Loucy (cell line): ENCODE data around the gene TUBB4B.

ENCODE experiments used
- EZH2phosphoT487 ChIP-seq: fragments of 200-600 bp; IDR thresholded peaks from 2 replicates; pipeline ENCODE4 v1.6.1; 2018; ENCODE audit warnings: antibody characterized with exemption, mild to moderate bottlenecking, moderate library complexity, borderline replicate concordance
- TF ChIP-seq, protein P1 (sequence below): fragments of 200-600 bp; sonication (generic); conservative IDR thresholded peaks from 2 replicates; pipeline ENCODE4 v1.5.1; 2014; ENCODE audit warnings: mild to moderate bottlenecking, antibody characterized with exemption, low read length

DNA sequence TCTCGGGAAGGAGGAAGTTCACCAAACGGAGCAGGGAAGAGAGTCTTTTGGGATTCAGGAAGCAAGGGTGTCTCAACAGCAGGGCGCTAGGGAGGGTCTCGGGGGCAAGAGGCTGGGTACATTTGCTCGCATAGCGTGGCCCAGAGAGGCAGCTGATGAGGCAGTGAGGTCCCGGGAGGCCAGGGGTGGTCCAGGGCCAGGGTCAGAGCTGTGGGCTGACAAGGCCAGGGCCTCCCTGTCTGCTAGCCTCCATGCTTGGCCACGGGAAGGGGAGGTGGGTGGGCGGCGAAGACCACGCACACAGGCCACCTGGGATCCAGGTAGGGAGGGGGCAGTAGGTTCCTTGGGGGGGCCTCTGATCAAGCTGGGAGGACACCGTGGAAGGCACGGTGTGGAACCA, 29.6 kb upstream of the TUBB4B start:
- TF ChIP-seq, protein P1, sequence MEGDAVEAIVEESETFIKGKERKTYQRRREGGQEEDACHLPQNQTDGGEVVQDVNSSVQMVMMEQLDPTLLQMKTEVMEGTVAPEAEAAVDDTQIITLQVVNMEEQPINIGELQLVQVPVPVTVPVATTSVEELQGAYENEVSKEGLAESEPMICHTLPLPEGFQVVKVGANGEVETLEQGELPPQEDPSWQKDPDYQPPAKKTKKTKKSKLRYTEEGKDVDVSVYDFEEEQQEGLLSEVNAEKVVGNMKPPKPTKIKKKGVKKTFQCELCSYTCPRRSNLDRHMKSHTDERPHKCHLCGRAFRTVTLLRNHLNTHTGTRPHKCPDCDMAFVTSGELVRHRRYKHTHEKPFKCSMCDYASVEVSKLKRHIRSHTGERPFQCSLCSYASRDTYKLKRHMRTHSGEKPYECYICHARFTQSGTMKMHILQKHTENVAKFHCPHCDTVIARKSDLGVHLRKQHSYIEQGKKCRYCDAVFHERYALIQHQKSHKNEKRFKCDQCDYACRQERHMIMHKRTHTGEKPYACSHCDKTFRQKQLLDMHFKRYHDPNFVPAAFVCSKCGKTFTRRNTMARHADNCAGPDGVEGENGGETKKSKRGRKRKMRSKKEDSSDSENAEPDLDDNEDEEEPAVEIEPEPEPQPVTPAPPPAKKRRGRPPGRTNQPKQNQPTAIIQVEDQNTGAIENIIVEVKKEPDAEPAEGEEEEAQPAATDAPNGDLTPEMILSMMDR = no peak
- TF ChIP-seq EZH2phosphoT487 = no peak
